Keratinocyte (primary cell): ENCODE results near the gene ZCCHC7. TPM values are rescaled to one million over a fixed set of nuclear protein-coding genes. Genes with fewer than 3 reads are reported as not detected.

ENCODE experiments used
- DNase-seq: peaks from one replicate; pipeline ENCODE4 v3.0.0-alpha.2; 2011; ENCODE audit warnings: low read depth, missing footprints, low spot score
- FAIRE-seq: peaks from 2 replicates; lab custom pipeline; 2011; peaks lifted over from hg19 to GRCh38; lab: Jason Lieb, UNC
- H2AFZ ChIP-seq: 2 replicates; pipeline ENCODE4 v1.6.0; 2012; ENCODE audit warnings: low read length, control low read depth, inconsistent platforms; ENCODE audit not compliant: control insufficient read depth
- H3K27ac ChIP-seq: 2 replicates; pipeline ENCODE4 v1.5.1; 2011; ENCODE audit warnings: low read length; ENCODE audit not compliant: control insufficient read depth, insufficient read depth
- H3K27me3 ChIP-seq: 3 replicates; pipeline ENCODE4 v1.6.0; 2011; ENCODE audit warnings: low read length; ENCODE audit not compliant: control insufficient read depth, insufficient read depth; ENCODE audit errors: extremely low read depth
- H3K36me3 ChIP-seq, 2 experiments: 2 replicates in 1 of 2; 3 replicates in 1 of 2; pipeline ENCODE4 v1.5.1; 2011; ENCODE audit warnings: low read length in 2 of 2, mild to moderate bottlenecking in 1 of 2; ENCODE audit not compliant: control insufficient read depth in 2 of 2, insufficient read depth in 2 of 2; ENCODE audit errors: extremely low read depth in 1 of 2
- H3K4me1 ChIP-seq: 3 replicates; pipeline ENCODE4 v1.5.1; 2011; ENCODE audit warnings: low read length; ENCODE audit not compliant: control insufficient read depth, insufficient read depth; ENCODE audit errors: extremely low read depth
- H3K4me2 ChIP-seq: 3 replicates; pipeline ENCODE4 v1.6.0; 2011; ENCODE audit warnings: low read depth, low read length; ENCODE audit not compliant: control insufficient read depth, insufficient read depth; ENCODE audit errors: extremely low read depth
- H3K4me3 ChIP-seq, 3 experiments: fragments of 200-600 bp in 1 of 3; sonication (generic) in 1 of 3; 2 replicates in 2 of 3; 3 replicates in 1 of 3; pipeline ENCODE4 v1.5.1; 2011 to 2016; ENCODE audit warnings: low read length in 3 of 3, mild to moderate bottlenecking in 3 of 3, control low read depth in 2 of 3, inconsistent platforms in 1 of 3, low read depth in 1 of 3, mixed read lengths in 1 of 3, mixed run types in 1 of 3, moderate library complexity in 1 of 3; ENCODE audit not compliant: control insufficient read depth in 2 of 3, insufficient read depth in 2 of 3; ENCODE audit errors: extremely low read depth in 1 of 3
- H3K79me2 ChIP-seq: 2 replicates; pipeline ENCODE4 v1.6.0; 2012; ENCODE audit warnings: low read length; ENCODE audit not compliant: control insufficient read depth, insufficient read depth
- H3K9ac ChIP-seq: 3 replicates; pipeline ENCODE4 v1.6.0; 2011; ENCODE audit warnings: low read length; ENCODE audit not compliant: control insufficient read depth, insufficient read depth; ENCODE audit errors: extremely low read depth
- H3K9me1 ChIP-seq: 3 replicates; pipeline ENCODE4 v1.6.0; 2011; ENCODE audit warnings: low read length; ENCODE audit not compliant: control insufficient read depth, insufficient read depth; ENCODE audit errors: extremely low read depth
- H3K9me3 ChIP-seq: 2 replicates; pipeline ENCODE4 v1.5.1; 2012; ENCODE audit warnings: low read depth, low read length; ENCODE audit not compliant: control insufficient read depth
- H4K20me1 ChIP-seq: 3 replicates; pipeline ENCODE4 v1.6.0; 2011; ENCODE audit warnings: low read length; ENCODE audit not compliant: control insufficient read depth, insufficient read depth; ENCODE audit errors: extremely low read depth
- EZH2 ChIP-seq: IDR thresholded peaks from one replicate; pipeline ENCODE4 v1.6.1; 2012; ENCODE audit warnings: inconsistent platforms, mild to moderate bottlenecking, low read length, moderate library complexity
- dilution Hi-C: fragments of 300-500 bp; cut with MboI; formaldehyde crosslinking; loops from one replicate; pipeline ENCODE4 v1.7.0; 2020; ENCODE audit warnings: low sequenced_read_pairs; ENCODE audit not compliant: extremely low pct_ligation_motif_present
- polyA plus RNA-seq, 5 experiments: library from polyadenylated mRNA; depleted of rRNA in 3 of 5; stranded (reverse) in 3 of 5; stranded (forward) in 1 of 5; unstranded in 1 of 5; fragments of >200 nt; gene quantifications; 1 replicate in 1 of 5; 2 replicates in 3 of 5; 3 replicates in 1 of 5; pipeline versions ENCODE4 v1.2.1 to v1.2.3, GENCODE V29; 2011 to 2012; ENCODE audit warnings: missing spikeins in 2 of 5, low read depth in 1 of 5, low replicate concordance in 1 of 5
- TF ChIP-seq, protein P1 (sequence below), 3 experiments: IDR thresholded peaks in 1 of 3; conservative IDR thresholded peaks in 1 of 3; optimal IDR thresholded peaks in 1 of 3; 2 replicates in 2 of 3; 3 replicates in 1 of 3; pipeline versions ENCODE3 to v1.5.1; 2011; ENCODE audit warnings: low read length in 3 of 3, mild to moderate bottlenecking in 3 of 3, moderate library complexity in 2 of 3, control low read depth in 1 of 3, inconsistent platforms in 1 of 3; ENCODE audit not compliant: insufficient read depth in 2 of 3; ENCODE audit errors: extremely low read depth in 1 of 3

ZCCHC7 gene
- polyA plus RNA-seq, 1 donor (not counting 4 experiments of a cell fraction or from before 2014, with no cell fraction given): 16.5 TPM

DNA sequence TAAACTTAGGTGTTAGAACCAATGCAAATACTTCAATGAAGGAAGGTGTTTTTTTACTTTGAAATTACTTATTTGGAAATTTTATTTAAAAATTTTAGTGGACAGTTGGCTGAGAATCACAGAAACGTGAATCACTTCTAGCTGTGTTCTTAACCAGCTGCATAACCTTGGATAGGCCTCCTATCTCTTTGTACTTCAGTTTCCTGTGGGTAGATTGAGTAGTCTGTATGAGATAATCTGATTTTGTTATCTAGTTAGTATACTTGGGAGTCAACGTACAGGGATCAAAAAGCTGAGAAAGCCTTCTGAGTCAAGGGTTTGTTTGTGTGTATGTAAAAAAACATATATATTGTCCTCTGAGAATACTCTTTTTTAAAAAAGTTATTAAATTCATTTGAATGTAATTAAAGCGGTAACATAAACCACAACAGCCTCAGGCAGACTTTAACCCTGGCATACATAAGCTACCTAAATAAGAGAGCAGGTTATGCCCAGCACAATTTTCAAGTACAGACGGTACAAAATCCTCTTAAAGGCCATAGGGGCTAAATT lies 38.1 kb upstream of the ZCCHC7 start:
- no peak for TF ChIP-seq EZH2
- TF ChIP-seq, protein P1, sequence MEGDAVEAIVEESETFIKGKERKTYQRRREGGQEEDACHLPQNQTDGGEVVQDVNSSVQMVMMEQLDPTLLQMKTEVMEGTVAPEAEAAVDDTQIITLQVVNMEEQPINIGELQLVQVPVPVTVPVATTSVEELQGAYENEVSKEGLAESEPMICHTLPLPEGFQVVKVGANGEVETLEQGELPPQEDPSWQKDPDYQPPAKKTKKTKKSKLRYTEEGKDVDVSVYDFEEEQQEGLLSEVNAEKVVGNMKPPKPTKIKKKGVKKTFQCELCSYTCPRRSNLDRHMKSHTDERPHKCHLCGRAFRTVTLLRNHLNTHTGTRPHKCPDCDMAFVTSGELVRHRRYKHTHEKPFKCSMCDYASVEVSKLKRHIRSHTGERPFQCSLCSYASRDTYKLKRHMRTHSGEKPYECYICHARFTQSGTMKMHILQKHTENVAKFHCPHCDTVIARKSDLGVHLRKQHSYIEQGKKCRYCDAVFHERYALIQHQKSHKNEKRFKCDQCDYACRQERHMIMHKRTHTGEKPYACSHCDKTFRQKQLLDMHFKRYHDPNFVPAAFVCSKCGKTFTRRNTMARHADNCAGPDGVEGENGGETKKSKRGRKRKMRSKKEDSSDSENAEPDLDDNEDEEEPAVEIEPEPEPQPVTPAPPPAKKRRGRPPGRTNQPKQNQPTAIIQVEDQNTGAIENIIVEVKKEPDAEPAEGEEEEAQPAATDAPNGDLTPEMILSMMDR (optimal IDR thresholded peaks at IDR 0.05 in 1 of 3, IDR thresholded peaks at IDR 0.05 in 1 of 3, conservative IDR thresholded peaks at IDR 0.05 in 1 of 3; ENCODE audit: extremely low read depth in 1 of 3, insufficient read depth in 2 of 3, low read length in 3 of 3): no peak
- Histone ChIP-seq H3K27me3 (no peaks in the 10 kb centered on the region), H3K9me1 (no peaks in the 10 kb centered on the region), H3K27ac (no peak overlapping the region), H2AFZ (no peak overlapping the region), H3K4me1 (peaks cover 12% of the 10 kb centered on the region), H3K4me3 (no peak overlapping the region), H3K79me2 (peaks cover 21% of the 10 kb centered on the region), H3K36me3 (peaks cover 7 to 8% of the 10 kb centered on the region in 2 experiments), H3K4me2 (peak overlapping the region; percentile 25), H3K9me3 (no peaks in the 10 kb centered on the region), H3K9ac (no peak overlapping the region), H4K20me1 (no peaks in the 10 kb centered on the region)
- dilution Hi-C loops: no loop called here
- FAIRE-seq: no peak
- DNase-seq: no peak

DNA sequence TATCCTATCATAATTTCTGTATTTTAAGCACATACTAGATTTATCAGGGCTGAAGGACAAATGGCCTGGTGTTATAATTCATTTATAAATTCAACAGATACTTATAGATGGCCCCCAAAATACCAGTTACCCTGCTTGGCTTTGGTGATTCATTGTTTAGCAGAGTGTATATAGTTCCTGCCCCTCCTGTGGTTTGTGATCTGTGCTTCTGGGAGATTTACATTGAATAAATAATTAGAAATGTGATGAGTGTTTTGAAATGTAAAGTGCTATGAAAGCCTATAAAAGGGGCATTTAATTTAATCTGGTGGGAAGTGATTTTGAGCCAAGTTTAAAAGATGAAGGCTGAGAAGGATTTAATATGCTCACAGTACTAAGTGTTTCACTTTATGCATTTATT lies 36.7 kb upstream of the ZCCHC7 start:
- no peaks in the 10 kb centered on the region for H4K20me1 ChIP-seq
- DNase-seq: no peak
- no peaks in the 10 kb centered on the region for H3K9me3 ChIP-seq
- H3K79me2 ChIP-seq: peaks cover 21% of the 10 kb centered on the region
- FAIRE-seq: no peak
- H2AFZ ChIP-seq: no peak overlapping the region
- no peaks in the 10 kb centered on the region for H3K9me1 ChIP-seq
- no peak overlapping the region for H3K4me2 ChIP-seq
- dilution Hi-C loops: no loop called here
- no peak overlapping the region for H3K27ac ChIP-seq
- no peaks in the 10 kb centered on the region for H3K27me3 ChIP-seq
- no peak overlapping the region for H3K9ac ChIP-seq
- no peak for TF ChIP-seq EZH2
- TF ChIP-seq, protein P1 (optimal IDR thresholded peaks at IDR 0.05 in 1 of 3, IDR thresholded peaks at IDR 0.05 in 1 of 3, conservative IDR thresholded peaks at IDR 0.05 in 1 of 3; ENCODE audit: extremely low read depth in 1 of 3, insufficient read depth in 2 of 3, low read length in 3 of 3): no peak
- peaks cover 8 to 12% of the 10 kb centered on the region in 2 experiments for H3K36me3 ChIP-seq
- peaks cover 12% of the 10 kb centered on the region for H3K4me1 ChIP-seq
- H3K4me3 ChIP-seq: no peak overlapping the region
